HEK293 (cell line): ENCODE measurements around the gene TNS4.

Experiments
- HOXA7 ChIP-seq: sonication (generic); formaldehyde crosslinking; IDR thresholded peaks from 2 replicates; pipeline ENCODE4 v1.8.1; 2022; ENCODE audit warnings: missing genetic modification reagents, borderline replicate concordance
- KLF1 ChIP-seq: fragments of 450-650 bp; formaldehyde crosslinking; IDR thresholded peaks from 2 replicates; pipeline ENCODE4 v1.5.1; 2016; ENCODE audit warnings: missing biosample characterization, missing genetic modification characterization
- KLF7 ChIP-seq: fragments of 450-650 bp; formaldehyde crosslinking; IDR thresholded peaks from 2 replicates; pipeline ENCODE4 v1.5.1; 2016; ENCODE audit warnings: missing biosample characterization, missing genetic modification characterization, borderline replicate concordance
- MYNN ChIP-seq: fragments of 450-650 bp; formaldehyde crosslinking; IDR thresholded peaks from 2 replicates; pipeline ENCODE4 v1.5.1; 2016; ENCODE audit warnings: missing biosample characterization, missing genetic modification characterization, borderline replicate concordance
- ZBTB21 ChIP-seq: fragments of 450-650 bp; formaldehyde crosslinking; IDR thresholded peaks from 2 replicates; pipeline ENCODE4 v1.5.1; 2017; ENCODE audit warnings: missing biosample characterization, missing genetic modification characterization
- ZNF121 ChIP-seq: fragments of 450-650 bp; formaldehyde crosslinking; IDR thresholded peaks from 2 replicates; pipeline ENCODE4 v1.5.1; 2016; ENCODE audit warnings: missing biosample characterization, missing genetic modification characterization
- ZNF248 ChIP-seq: fragments of 450-650 bp; formaldehyde crosslinking; IDR thresholded peaks from 2 replicates; pipeline ENCODE4 v1.5.1; 2017; ENCODE audit warnings: missing biosample characterization, missing genetic modification characterization
- ZNF292 ChIP-seq: fragments of 450-650 bp; formaldehyde crosslinking; IDR thresholded peaks from 2 replicates; pipeline ENCODE4 v1.5.1; 2016; ENCODE audit warnings: low read depth, missing biosample characterization, missing genetic modification characterization, borderline replicate concordance
- ZNF558 ChIP-seq: fragments of 450-650 bp; formaldehyde crosslinking; IDR thresholded peaks from 2 replicates; pipeline ENCODE4 v1.5.1; 2016; ENCODE audit warnings: missing biosample characterization, missing genetic modification characterization
- ZNF664 ChIP-seq: fragments of 450-650 bp; formaldehyde crosslinking; IDR thresholded peaks from 2 replicates; pipeline ENCODE4 v1.5.1; 2016; ENCODE audit warnings: missing biosample characterization, missing genetic modification characterization
- ZNF785 ChIP-seq: fragments of 450-650 bp; formaldehyde crosslinking; IDR thresholded peaks from 2 replicates; pipeline ENCODE4 v1.5.1; 2016; ENCODE audit warnings: missing biosample characterization, missing genetic modification characterization
- TF ChIP-seq, protein P1 (sequence below): fragments of 450-650 bp; formaldehyde crosslinking; IDR thresholded peaks from 2 replicates; pipeline ENCODE4 v1.5.1; 2016; ENCODE audit warnings: missing biosample characterization, missing genetic modification characterization
- TF ChIP-seq, protein P2 (sequence below): sonication (generic); formaldehyde crosslinking; IDR thresholded peaks from 2 replicates; pipeline ENCODE4 v1.8.1; 2022; ENCODE audit warnings: mild to moderate bottlenecking, moderate library complexity, missing genetic modification reagents

DNA sequence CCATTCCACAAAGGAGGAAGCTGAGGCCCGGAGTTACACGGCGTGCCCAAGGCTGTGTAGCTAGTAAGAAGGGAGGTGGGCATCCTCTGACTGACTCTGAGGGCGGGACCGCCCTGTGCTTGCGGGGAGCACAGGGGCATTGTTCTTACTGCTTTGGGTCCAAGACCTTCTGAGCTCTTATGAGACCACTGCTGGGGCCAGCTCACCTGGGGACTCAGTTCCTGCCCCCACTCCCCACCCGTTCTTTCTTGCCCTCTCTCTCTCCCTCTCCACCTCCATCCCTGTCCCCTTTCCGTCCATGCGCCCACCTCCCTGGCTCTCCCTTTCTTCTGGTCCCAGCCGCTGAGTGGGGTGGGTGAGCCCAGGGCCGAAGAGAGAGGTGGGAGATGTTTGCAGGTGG, 44.2 kb upstream of the TNS4 start:
- TF ChIP-seq, protein P1, sequence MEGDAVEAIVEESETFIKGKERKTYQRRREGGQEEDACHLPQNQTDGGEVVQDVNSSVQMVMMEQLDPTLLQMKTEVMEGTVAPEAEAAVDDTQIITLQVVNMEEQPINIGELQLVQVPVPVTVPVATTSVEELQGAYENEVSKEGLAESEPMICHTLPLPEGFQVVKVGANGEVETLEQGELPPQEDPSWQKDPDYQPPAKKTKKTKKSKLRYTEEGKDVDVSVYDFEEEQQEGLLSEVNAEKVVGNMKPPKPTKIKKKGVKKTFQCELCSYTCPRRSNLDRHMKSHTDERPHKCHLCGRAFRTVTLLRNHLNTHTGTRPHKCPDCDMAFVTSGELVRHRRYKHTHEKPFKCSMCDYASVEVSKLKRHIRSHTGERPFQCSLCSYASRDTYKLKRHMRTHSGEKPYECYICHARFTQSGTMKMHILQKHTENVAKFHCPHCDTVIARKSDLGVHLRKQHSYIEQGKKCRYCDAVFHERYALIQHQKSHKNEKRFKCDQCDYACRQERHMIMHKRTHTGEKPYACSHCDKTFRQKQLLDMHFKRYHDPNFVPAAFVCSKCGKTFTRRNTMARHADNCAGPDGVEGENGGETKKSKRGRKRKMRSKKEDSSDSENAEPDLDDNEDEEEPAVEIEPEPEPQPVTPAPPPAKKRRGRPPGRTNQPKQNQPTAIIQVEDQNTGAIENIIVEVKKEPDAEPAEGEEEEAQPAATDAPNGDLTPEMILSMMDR (tag by site-specific recombination) = no peak
- TF ChIP-seq ZBTB21 (tag by site-specific recombination) (no peak), ZNF292 (tag by site-specific recombination) (no peak), KLF1 (tag by site-specific recombination) (no peak), HOXA7 (CRISPR knock-in tag) (no peak), MYNN (tag by site-specific recombination) (no peak), ZNF664 (tag by site-specific recombination) (no peak), ZNF558 (tag by site-specific recombination) (no peak), KLF7 (no peak), ZNF121 (tag by site-specific recombination) (no peak), ZNF785 (tag by site-specific recombination) (no peak), ZNF248 (tag by site-specific recombination) (no peak)
- TF ChIP-seq, protein P2, sequence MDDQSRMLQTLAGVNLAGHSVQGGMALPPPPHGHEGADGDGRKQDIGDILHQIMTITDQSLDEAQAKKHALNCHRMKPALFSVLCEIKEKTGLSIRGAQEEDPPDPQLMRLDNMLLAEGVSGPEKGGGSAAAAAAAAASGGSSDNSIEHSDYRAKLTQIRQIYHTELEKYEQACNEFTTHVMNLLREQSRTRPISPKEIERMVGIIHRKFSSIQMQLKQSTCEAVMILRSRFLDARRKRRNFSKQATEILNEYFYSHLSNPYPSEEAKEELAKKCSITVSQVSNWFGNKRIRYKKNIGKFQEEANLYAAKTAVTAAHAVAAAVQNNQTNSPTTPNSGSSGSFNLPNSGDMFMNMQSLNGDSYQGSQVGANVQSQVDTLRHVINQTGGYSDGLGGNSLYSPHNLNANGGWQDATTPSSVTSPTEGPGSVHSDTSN (CRISPR knock-in tag) = no peak
